Sigmoid colon (tissue), 7 donors: ENCODE data around the gene LHX2. TPM values are rescaled to one million over a fixed set of nuclear protein-coding genes. Genes with fewer than 3 reads are reported as not detected.

Source experiments
- DNase-seq: peaks from one replicate; pipeline ENCODE4 v3.0.0-alpha.2; 2019
- H3K27ac ChIP-seq, 4 donors: fragments of 200-600 bp; sonication (generic); one replicate each; pipeline ENCODE4 v1.5.1; 2016 to 2019; ENCODE audit warnings: mild to moderate bottlenecking in 1 of 4
- H3K27me3 ChIP-seq, 3 donors: fragments of 200-600 bp; sonication (generic); one replicate each; pipeline ENCODE4 v1.5.1; 2019; ENCODE audit warnings: mild to moderate bottlenecking in 1 of 3
- H3K36me3 ChIP-seq, 4 donors: fragments of 200-600 bp; sonication (generic); one replicate each; pipeline ENCODE4 v1.5.1; 2016 to 2019
- H3K4me1 ChIP-seq, 4 donors: fragments of 200-600 bp; sonication (generic); one replicate each; pipeline ENCODE4 v1.5.1; 2017 to 2019
- H3K4me3 ChIP-seq, 4 donors: fragments of 200-600 bp; sonication (generic); one replicate each; pipeline ENCODE4 v1.5.1; 2017 to 2019; ENCODE audit warnings: mild to moderate bottlenecking in 2 of 4, moderate library complexity in 1 of 4
- H3K9me3 ChIP-seq, 4 donors: fragments of 200-600 bp in 3 of 4; sonication (generic) in 3 of 4; one replicate each; pipeline versions ENCODE4 v1.5.1 to v1.6.1; 2013 to 2019
- CTCF ChIP-seq, 4 experiments: fragments of 450-650 bp in 3 of 4; fragments of 200-600 bp in 1 of 4; IDR thresholded peaks; one replicate each; pipeline ENCODE4 v1.5.1; 2016 to 2019; ENCODE audit warnings: antibody characterized with exemption in 4 of 4, mild to moderate bottlenecking in 3 of 4, moderate library complexity in 2 of 4
- EP300 ChIP-seq, 4 donors: sonication (generic); formaldehyde crosslinking; IDR thresholded peaks; one replicate each; pipeline ENCODE4 v1.6.1; 2017; ENCODE audit warnings: antibody characterized with exemption in 4 of 4
- POLR2A ChIP-seq, 2 donors: fragments of 450-650 bp; IDR thresholded peaks; one replicate each; pipeline ENCODE4 v1.6.1; 2016; ENCODE audit warnings: antibody characterized with exemption in 2 of 2, mild to moderate bottlenecking in 2 of 2, moderate library complexity in 2 of 2
- POLR2AphosphoS5 ChIP-seq, 4 donors: sonication (generic); formaldehyde crosslinking; IDR thresholded peaks; one replicate each; pipeline ENCODE4 v1.6.1; 2017; ENCODE audit warnings: antibody characterized with exemption in 4 of 4
- WGBS, 2 donors: extraction: QIAGEN DNeasy Blood & Tissue Kit; methylation state at CpG; one replicate each; pipeline ENCODE4 v1.1.7; 2013; 5-methylcytosine and 5-hydroxymethylcytosine counted together
- intact Hi-C: fragments of 100-400 bp; cut with DNase I; formaldehyde crosslinking; loops from one replicate; pipeline ENCODE4 v1.15.1; 2023
- polyA plus RNA-seq, 3 donors: library from polyadenylated mRNA; stranded (reverse); fragments of 200-250 nt; gene quantifications; one replicate each; pipeline ENCODE4 v1.2.3, GENCODE V29; 2013
- total RNA-seq, 4 donors: library from RNA; depleted of rRNA; stranded (reverse); fragments of >200 nt; gene quantifications; one replicate each; pipeline ENCODE4 v1.1.0, GENCODE V29; 2016
- donor health status: healthy with polysubstance abuse.
- donor health status: Bipolar disorder and iron deficiency.
- donor health status: healthy.

The LHX2 gene
- total and polyA plus RNA-seq, 7 donors, result 3.3 TPM; not detected in 6

- Histone ChIP-seq H3K4me3 (peak overlapping the region in 3 of 4 donors; percentile 26 to 52 (median 50)), H3K4me1 (peaks cover 0 to 26% (median 24%) of the 10 kb centered on the region in 4 donors), H3K27me3 (peaks cover 4 to 95% (median 66%) of the 10 kb centered on the region in 3 donors), H3K27ac (no peak overlapping the region), H3K9me3 (no peaks in the 10 kb centered on the region), H3K36me3 (no peaks in the 10 kb centered on the region)
- intact Hi-C loops, result loop anchor here (2.0 to 5.0 kb wide), 3 partner anchors 316 to 639 kb away; no protein-coding TSS in a partner anchor
- no peak for DNase-seq
- WGBS, 2 donors, result 7 to 9% methylated on average over 55 of the region's 55 CpGs
- TF ChIP-seq POLR2AphosphoS5 (IDR thresholded peaks at IDR 0.05) (no peak), CTCF (IDR thresholded peaks at IDR 0.05) (peak; percentile 52 to 98 (median 76))
Observed at GRCh38 chr9:124040935-124041816, 29.6 kb downstream of the LHX2 start.

- no peaks in the 10 kb centered on the region for H3K36me3 ChIP-seq
- no peak overlapping the region for H3K27ac ChIP-seq
- no peaks in the 10 kb centered on the region for H3K9me3 ChIP-seq
- intact Hi-C loops, result loop anchor here (2.0 to 5.0 kb wide), 3 partner anchors 317 to 639 kb away; no protein-coding TSS in a partner anchor
- H3K27me3 ChIP-seq, result peaks cover 4 to 89% (median 60%) of the 10 kb centered on the region in 3 donors
- H3K4me3 ChIP-seq, result no peak overlapping the region
- no peak for TF ChIP-seq POLR2AphosphoS5 (IDR thresholded peaks at IDR 0.05)
- no peak for TF ChIP-seq CTCF (IDR thresholded peaks at IDR 0.05)
- no peak for TF ChIP-seq POLR2A (IDR thresholded peaks at IDR 0.05)
- no peak for TF ChIP-seq EP300 (IDR thresholded peaks at IDR 0.05)
- no peak for DNase-seq
- H3K4me1 ChIP-seq, result peaks cover 0 to 26% (median 24%) of the 10 kb centered on the region in 4 donors
- 33 to 54% methylated on average over 4 of the region's 4 CpGs for WGBS, 2 donors
Observed at GRCh38 chr9:124041817-124042116, 30.2 kb downstream of the LHX2 start.

GRCh38 chr9:124042201-124042721 lies 30.7 kb downstream of the LHX2 start:
- H3K9me3 ChIP-seq, result no peaks in the 10 kb centered on the region
- intact Hi-C loops, result loop anchor here (5.0 kb wide), 1 partner anchor 640 kb away; no protein-coding TSS in a partner anchor
- H3K4me3 ChIP-seq, result no peak overlapping the region
- H3K27ac ChIP-seq, result no peak overlapping the region
- no peaks in the 10 kb centered on the region for H3K36me3 ChIP-seq
- H3K27me3 ChIP-seq, result peaks cover 4 to 84% (median 55%) of the 10 kb centered on the region in 3 donors
- TF ChIP-seq EP300 (IDR thresholded peaks at IDR 0.05) (no peak), POLR2A (IDR thresholded peaks at IDR 0.05) (no peak), CTCF (IDR thresholded peaks at IDR 0.05) (no peak), POLR2AphosphoS5 (IDR thresholded peaks at IDR 0.05) (no peak)
- 20 to 61% methylated on average over 11 of the region's 11 CpGs for WGBS, 2 donors
- DNase-seq, result peak; percentile 63
- peaks cover 0 to 26% (median 24%) of the 10 kb centered on the region in 4 donors for H3K4me1 ChIP-seq

- intact Hi-C loops, result loop anchor here (5.0 kb wide), 1 partner anchor 642 kb away; no protein-coding TSS in a partner anchor
- TF ChIP-seq EP300 (IDR thresholded peaks at IDR 0.05) (no peak), POLR2A (IDR thresholded peaks at IDR 0.05) (no peak), CTCF (IDR thresholded peaks at IDR 0.05) (no peak), POLR2AphosphoS5 (IDR thresholded peaks at IDR 0.05) (no peak)
- no peak overlapping the region for H3K4me3 ChIP-seq
- no peaks in the 10 kb centered on the region for H3K36me3 ChIP-seq
- H3K9me3 ChIP-seq, result no peaks in the 10 kb centered on the region
- no peak overlapping the region for H3K27ac ChIP-seq
- peaks cover 4 to 64% (median 41%) of the 10 kb centered on the region in 3 donors for H3K27me3 ChIP-seq
- peaks cover 0 to 26% (median 24%) of the 10 kb centered on the region in 4 donors for H3K4me1 ChIP-seq
- WGBS, 2 donors, result 78 to 80% methylated on average over 5 of the region's 5 CpGs
- no peak for DNase-seq
Observed at GRCh38 chr9:124044448-124044847, 32.9 kb downstream of the LHX2 start.
